ENCODE results near the gene GPR119. TPM values are rescaled to one million over a fixed set of nuclear protein-coding genes. Genes with fewer than 3 reads are reported as not detected.
"Not testable (repeated sequence)": the region's sequence is repeated elsewhere in the genome, so short reads cannot be mapped to it uniquely, and the experiment has no call there.

Gene GPR119
- 0.61 TPM for polyA plus RNA-seq
- long read RNA-seq, donor 1, partial matches to known transcripts: 0 of 1 reads
- long read RNA-seq, donor 1, other reads (novel, unspliced or antisense): 0 of 1 reads
- long read RNA-seq, donor 2, partial matches to known transcripts: 0 of 1 reads
- long read RNA-seq, donor 2, other reads (novel, unspliced or antisense): 0 of 1 reads
- long read RNA-seq, donor 3, partial matches to known transcripts: 24 of 24 reads
- long read RNA-seq, donor 3, other reads (novel, unspliced or antisense): 0 of 24 reads
- long read RNA-seq, donor 4: 0 reads
- long read RNA-seq, donor 5: 0 reads
- long read RNA-seq, donor 6: 0 reads
- long read RNA-seq, donor 7: 0 reads
- long read RNA-seq, donor 8: 0 reads
- long read RNA-seq, donor 9: 0 reads
- long read RNA-seq, donor 10: 0 reads
- long read RNA-seq, donor 11, partial matches to known transcripts: 30 of 42 reads
- long read RNA-seq, donor 11, other reads (novel, unspliced or antisense): 12 of 42 reads

DNA sequence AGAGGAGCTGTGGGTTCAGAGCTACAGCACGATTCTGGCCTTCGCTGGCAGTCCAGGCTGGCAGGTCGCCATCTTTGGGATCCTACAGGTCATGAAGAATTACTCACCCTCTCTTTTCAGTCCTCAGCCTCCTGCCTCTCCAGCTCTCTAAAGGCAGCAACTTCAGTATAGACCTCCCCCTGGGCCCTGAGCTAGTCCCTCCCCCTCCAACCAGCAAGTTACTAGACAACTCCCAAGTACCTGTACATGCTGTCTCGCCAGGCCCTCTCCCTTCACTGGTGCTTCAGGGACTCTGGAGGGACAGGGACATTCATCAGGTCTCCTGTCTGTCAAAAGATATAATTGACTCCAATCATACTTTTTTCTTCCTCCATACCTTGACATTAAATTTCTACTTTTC is at the start of gene GPR119:
Gene GPR119, minus strand, starts transcription at position 155 of the 400 bp plus-strand sequence. CDS start 227 bp downstream, outside the sequence.
- no peaks in the 10 kb centered on the region for H3K36me3 ChIP-seq (ENCODE audit: control insufficient read depth, insufficient read depth, low read length)
- H3K4me1 ChIP-seq (ENCODE audit: control insufficient read depth, insufficient read depth, low read length): no peaks in the 10 kb centered on the region
- no CpG with 5 or more reads among the region's 4 CpGs for WGBS (ENCODE audit: insufficient coverage, low lambda C conversion rate)
- H3K4me3 ChIP-seq (ENCODE audit: low read length): no peak within 1 kb of the TSS
- no peaks in the 10 kb centered on the region for H3K27me3 ChIP-seq (ENCODE audit: control insufficient read depth, insufficient read depth, low read length)
- no peak for DNase-seq
- H3K9me3 ChIP-seq (ENCODE audit: control insufficient read depth, low read depth, low read length): no peaks in the 10 kb centered on the region
- no peak within 1 kb of the TSS for H3K27ac ChIP-seq (ENCODE audit: low read length)

DNA sequence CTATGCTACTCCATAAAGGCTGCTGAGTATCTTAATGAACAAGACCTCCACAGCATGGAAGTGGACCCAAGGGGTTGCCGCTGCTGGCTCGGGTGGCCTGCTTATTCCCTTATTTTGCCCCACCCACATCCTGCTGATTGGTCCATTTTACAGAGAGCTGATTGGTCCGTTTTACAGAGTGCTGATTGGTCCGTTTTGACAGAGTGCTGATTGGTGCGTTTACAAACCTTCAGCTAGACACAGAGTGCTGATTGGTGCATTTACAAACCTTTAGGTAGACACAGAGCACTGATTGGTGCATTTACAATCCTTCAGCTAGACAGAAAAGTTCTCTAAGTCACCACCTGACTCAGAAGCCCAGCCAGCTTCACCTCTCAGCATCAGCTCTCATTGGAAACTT is 43.8 kb upstream of the GPR119 start:
- not testable (repeated sequence) for H3K27me3 ChIP-seq (ENCODE audit: control insufficient read depth, insufficient read depth, low read length); H3K4me1 ChIP-seq (ENCODE audit: control insufficient read depth, insufficient read depth, low read length); H3K9me3 ChIP-seq (ENCODE audit: control insufficient read depth, low read depth, low read length); H3K36me3 ChIP-seq (ENCODE audit: control insufficient read depth, insufficient read depth, low read length); H3K4me3 ChIP-seq (ENCODE audit: low read length); H3K27ac ChIP-seq (ENCODE audit: low read length); DNase-seq
- WGBS (ENCODE audit: insufficient coverage, low lambda C conversion rate): no CpG with 5 or more reads among the region's 5 CpGs

DNA sequence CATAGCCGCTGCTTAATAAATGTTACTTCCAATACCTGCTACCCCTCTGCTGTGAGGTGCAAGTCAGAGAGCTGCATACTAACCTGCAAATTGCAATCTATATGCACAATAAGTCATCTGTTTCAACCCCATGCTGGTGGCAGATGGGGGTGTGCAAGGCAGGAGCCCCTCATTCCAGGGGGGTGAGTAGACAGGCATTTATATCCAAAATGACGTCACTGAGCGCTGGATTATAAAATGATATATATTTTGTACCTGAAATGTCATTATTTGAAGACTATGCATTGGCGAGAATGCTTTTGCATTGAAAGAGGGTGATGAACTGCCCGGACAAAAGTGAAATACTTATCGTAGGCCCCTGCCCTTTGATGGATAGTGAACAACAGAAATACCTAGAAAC is 41.1 kb upstream of the GPR119 start:
- WGBS (ENCODE audit: insufficient coverage, low lambda C conversion rate): no CpG with 5 or more reads among the region's 6 CpGs
- no peaks in the 10 kb centered on the region for H3K36me3 ChIP-seq (ENCODE audit: control insufficient read depth, insufficient read depth, low read length)
- DNase-seq: no peak
- H3K9me3 ChIP-seq (ENCODE audit: control insufficient read depth, low read depth, low read length): no peaks in the 10 kb centered on the region
- no peak overlapping the region for H3K27ac ChIP-seq (ENCODE audit: low read length)
- no peaks in the 10 kb centered on the region for H3K27me3 ChIP-seq (ENCODE audit: control insufficient read depth, insufficient read depth, low read length)
- H3K4me3 ChIP-seq (ENCODE audit: low read length): no peak overlapping the region
- no peaks in the 10 kb centered on the region for H3K4me1 ChIP-seq (ENCODE audit: control insufficient read depth, insufficient read depth, low read length)

DNA sequence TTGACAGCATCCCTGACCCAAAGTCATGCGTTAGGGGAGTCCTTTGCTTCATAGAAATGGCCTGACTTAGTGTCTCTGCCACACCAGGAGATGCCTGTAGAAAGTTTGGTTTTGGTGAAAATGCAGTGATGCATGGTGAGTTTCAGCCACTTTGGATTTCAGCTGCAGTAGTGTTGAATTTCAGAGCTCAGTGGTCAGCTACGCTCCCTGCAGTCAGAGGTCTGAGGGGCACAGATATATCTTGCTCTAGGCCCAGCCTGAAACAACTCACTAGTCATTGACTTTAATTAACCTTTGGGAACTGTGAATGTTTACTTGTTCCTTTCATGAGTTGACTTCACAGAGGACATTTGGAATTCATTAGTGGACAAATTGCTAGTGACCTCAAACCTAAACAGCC is 33.8 kb upstream of the GPR119 start:
- no CpG with 5 or more reads among the region's 2 CpGs for WGBS (ENCODE audit: insufficient coverage, low lambda C conversion rate)

DNA sequence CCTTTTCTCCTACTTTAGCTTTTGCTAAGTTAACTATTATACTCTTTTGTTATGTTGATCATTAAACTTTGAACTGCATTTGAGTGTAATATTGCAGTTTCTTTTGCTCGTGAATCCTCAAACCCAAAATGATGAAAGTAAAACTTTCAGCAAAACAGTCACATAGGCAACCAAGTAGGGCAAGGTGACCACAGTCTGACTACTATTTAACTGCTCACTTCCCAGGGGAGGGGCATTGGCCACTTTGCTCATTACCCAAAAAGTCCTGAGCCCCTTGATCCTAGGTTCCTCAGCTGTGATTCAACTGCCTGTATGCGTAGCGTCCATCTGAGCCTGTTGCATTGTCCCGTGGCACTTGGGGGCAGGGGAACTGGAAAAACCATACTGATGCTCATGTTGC is 33.3 kb upstream of the GPR119 start:
- Histone ChIP-seq H3K9me3 (ENCODE audit: control insufficient read depth, low read depth, low read length) (no peaks in the 10 kb centered on the region), H3K27me3 (ENCODE audit: control insufficient read depth, insufficient read depth, low read length) (no peaks in the 10 kb centered on the region), H3K27ac (ENCODE audit: low read length) (no peak overlapping the region), H3K4me3 (ENCODE audit: low read length) (no peak overlapping the region), H3K4me1 (ENCODE audit: control insufficient read depth, insufficient read depth, low read length) (no peaks in the 10 kb centered on the region), H3K36me3 (ENCODE audit: control insufficient read depth, insufficient read depth, low read length) (no peaks in the 10 kb centered on the region)
- WGBS (ENCODE audit: insufficient coverage, low lambda C conversion rate): no CpG with 5 or more reads among the region's 4 CpGs
- no peak for DNase-seq

More for the DNA sequence above, 33.8 kb upstream of the GPR119 start:
- Histone ChIP-seq H3K36me3 (ENCODE audit: control insufficient read depth, insufficient read depth, low read length) (no peaks in the 10 kb centered on the region), H3K4me1 (ENCODE audit: control insufficient read depth, insufficient read depth, low read length) (no peaks in the 10 kb centered on the region), H3K9me3 (ENCODE audit: control insufficient read depth, low read depth, low read length) (no peaks in the 10 kb centered on the region), H3K4me3 (ENCODE audit: low read length) (no peak overlapping the region), H3K27ac (ENCODE audit: low read length) (no peak overlapping the region), H3K27me3 (ENCODE audit: control insufficient read depth, insufficient read depth, low read length) (no peaks in the 10 kb centered on the region)
- DNase-seq: no peak

DNA sequence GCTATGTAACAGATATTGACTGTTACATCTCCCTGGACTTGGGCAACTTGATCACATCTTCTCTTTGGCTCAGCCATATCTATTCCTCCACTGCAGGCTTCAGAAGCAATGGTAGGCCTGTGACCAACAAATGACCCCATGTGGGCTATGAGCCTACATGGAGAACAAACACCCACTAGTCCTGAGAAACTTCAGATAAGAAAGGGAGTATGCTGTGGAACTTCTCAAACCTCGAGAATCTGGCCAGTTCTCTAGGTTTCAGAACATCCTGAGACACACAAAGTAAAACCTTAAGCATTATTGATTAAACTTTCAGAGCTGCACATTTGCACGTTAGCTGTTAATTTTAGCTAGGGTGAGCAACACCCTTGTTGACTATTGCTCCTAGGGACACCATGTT is 32.6 kb upstream of the GPR119 start:
- H3K4me3 ChIP-seq (ENCODE audit: low read length): no peak overlapping the region
- no peaks in the 10 kb centered on the region for H3K36me3 ChIP-seq (ENCODE audit: control insufficient read depth, insufficient read depth, low read length)
- H3K9me3 ChIP-seq (ENCODE audit: control insufficient read depth, low read depth, low read length): no peaks in the 10 kb centered on the region
- H3K27me3 ChIP-seq (ENCODE audit: control insufficient read depth, insufficient read depth, low read length): no peaks in the 10 kb centered on the region
- no peak for DNase-seq
- no peaks in the 10 kb centered on the region for H3K4me1 ChIP-seq (ENCODE audit: control insufficient read depth, insufficient read depth, low read length)
- H3K27ac ChIP-seq (ENCODE audit: low read length): no peak overlapping the region
- no CpG with 5 or more reads among the region's 2 CpGs for WGBS (ENCODE audit: insufficient coverage, low lambda C conversion rate)

DNA sequence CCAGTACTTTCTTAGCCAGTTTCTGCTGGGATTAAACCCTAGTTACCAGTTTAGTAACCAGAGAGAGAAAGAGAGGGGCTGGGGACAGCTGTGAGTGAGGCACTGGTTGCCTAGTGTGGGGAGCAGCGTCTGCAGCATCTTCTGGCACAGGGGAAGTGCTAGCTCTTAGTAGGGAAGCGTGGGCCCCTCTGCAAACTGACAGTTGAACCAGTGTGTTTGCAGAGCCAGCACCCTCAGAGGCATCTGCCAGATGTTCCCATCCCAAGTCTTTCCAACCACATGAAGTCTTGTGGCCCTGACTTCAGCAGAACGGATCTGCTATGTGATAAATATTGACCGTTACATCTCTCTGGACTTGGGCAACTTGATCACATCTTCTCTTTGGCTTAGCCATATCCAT is 31.3 kb upstream of the GPR119 start:
- Histone ChIP-seq H3K4me3 (ENCODE audit: low read length) (no peak overlapping the region), H3K27ac (ENCODE audit: low read length) (no peak overlapping the region), H3K9me3 (ENCODE audit: control insufficient read depth, low read depth, low read length) (no peaks in the 10 kb centered on the region), H3K4me1 (ENCODE audit: control insufficient read depth, insufficient read depth, low read length) (no peaks in the 10 kb centered on the region), H3K27me3 (ENCODE audit: control insufficient read depth, insufficient read depth, low read length) (no peaks in the 10 kb centered on the region), H3K36me3 (ENCODE audit: control insufficient read depth, insufficient read depth, low read length) (peaks cover 4% of the 10 kb centered on the region)
- no peak for DNase-seq
- WGBS (ENCODE audit: insufficient coverage, low lambda C conversion rate): no CpG with 5 or more reads among the region's 4 CpGs

DNA sequence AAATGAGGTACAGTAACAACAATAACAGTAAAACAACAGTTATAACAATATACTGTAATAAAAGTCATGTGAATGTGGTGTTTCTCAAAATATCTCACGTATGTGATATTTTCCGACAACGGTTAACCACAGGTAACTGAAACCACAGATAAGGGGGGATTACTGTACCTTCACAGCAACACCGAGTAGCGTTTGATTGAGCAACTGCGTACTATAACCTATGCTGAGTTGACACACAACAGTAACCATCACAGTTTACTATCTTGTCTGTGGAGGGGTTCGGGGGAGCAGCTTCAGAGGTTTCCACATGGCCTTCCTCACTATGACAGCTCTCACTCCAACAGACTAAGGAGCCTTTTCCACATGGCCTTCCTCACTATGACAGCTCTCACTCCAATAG is 29.7 kb upstream of the GPR119 start:
- H3K27ac ChIP-seq (ENCODE audit: low read length): no peak overlapping the region
- no peaks in the 10 kb centered on the region for H3K9me3 ChIP-seq (ENCODE audit: control insufficient read depth, low read depth, low read length)
- H3K36me3 ChIP-seq (ENCODE audit: control insufficient read depth, insufficient read depth, low read length): peaks cover 9% of the 10 kb centered on the region
- no CpG with 5 or more reads among the region's 7 CpGs for WGBS (ENCODE audit: insufficient coverage, low lambda C conversion rate)
- no peaks in the 10 kb centered on the region for H3K4me1 ChIP-seq (ENCODE audit: control insufficient read depth, insufficient read depth, low read length)
- no peaks in the 10 kb centered on the region for H3K27me3 ChIP-seq (ENCODE audit: control insufficient read depth, insufficient read depth, low read length)
- DNase-seq: no peak
- H3K4me3 ChIP-seq (ENCODE audit: low read length): no peak overlapping the region

DNA sequence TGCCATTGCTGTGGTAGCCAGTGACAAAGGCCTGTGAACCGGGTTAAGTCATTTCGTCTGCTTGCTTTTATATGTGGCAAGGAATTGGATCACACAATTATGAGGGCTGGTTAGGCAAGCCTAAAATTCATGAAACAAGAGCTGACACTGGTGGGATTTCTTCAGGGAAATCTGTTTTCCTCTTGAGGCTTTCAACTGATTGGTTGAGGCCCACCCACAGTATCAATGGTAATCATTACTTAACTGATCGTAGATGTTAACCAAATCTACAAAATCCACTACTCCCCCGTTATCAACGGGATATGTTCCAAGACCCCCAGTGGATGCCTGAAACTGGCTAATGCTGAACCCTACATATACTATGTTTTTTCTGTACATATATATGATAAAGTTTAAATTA is 29.3 kb upstream of the GPR119 start:
- Histone ChIP-seq H3K4me3 (ENCODE audit: low read length) (no peak overlapping the region), H3K9me3 (ENCODE audit: control insufficient read depth, low read depth, low read length) (no peaks in the 10 kb centered on the region)
- WGBS (ENCODE audit: insufficient coverage, low lambda C conversion rate): no CpG with 5 or more reads among the region's 5 CpGs

DNA sequence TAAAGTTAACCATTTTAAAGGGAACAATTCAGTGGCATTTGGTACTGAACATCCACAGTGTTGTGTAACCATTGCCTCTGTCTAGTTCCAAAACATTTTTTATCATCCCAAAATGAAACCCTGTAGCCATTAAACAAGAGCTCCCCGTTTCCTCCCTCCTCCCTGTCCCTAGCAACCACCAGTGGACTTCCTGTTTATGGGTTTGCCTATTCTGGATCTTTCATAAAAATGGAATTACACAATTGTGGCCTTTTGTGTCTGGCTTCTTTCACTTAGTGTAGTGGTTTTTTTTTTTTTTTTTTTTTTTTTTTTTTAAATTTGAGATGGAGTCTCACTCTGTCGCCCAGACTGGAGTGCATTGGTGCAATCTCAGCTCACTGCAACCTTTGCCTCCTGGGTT is 27.9 kb upstream of the GPR119 start:
- no CpG with 5 or more reads among the region's 2 CpGs for WGBS (ENCODE audit: insufficient coverage, low lambda C conversion rate)

More for the DNA sequence above, 29.3 kb upstream of the GPR119 start:
- H3K4me1 ChIP-seq (ENCODE audit: control insufficient read depth, insufficient read depth, low read length): no peaks in the 10 kb centered on the region
- peaks cover 12% of the 10 kb centered on the region for H3K36me3 ChIP-seq (ENCODE audit: control insufficient read depth, insufficient read depth, low read length)
- H3K27me3 ChIP-seq (ENCODE audit: control insufficient read depth, insufficient read depth, low read length): no peaks in the 10 kb centered on the region
- no peak for DNase-seq
- no peak overlapping the region for H3K27ac ChIP-seq (ENCODE audit: low read length)

DNA sequence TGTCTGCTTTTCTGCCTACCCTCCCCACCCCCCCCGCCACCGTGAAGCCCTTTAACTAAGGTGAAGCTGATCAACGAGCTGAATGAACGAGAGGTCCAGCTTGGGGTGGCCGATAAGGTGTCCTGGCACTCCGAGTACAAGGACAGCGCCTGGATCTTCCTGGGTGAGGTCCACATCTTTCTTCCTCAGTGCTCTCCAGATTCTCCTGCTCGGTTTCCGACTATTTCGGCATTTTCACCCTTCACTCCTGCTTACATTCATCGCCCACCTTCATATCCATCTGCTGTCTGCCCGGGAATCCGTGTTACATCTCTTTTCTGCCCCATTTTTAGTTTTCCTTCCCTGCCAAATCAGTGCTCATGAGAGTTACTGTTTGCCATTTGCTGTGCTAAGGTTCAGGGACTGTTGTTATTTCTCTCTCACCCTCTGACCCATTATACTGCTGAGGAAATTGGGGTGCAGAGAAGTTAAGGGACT is 16.8 kb upstream of the GPR119 start:
- no peak for DNase-seq
- no peaks in the 10 kb centered on the region for H3K9me3 ChIP-seq (ENCODE audit: control insufficient read depth, low read depth, low read length)
- peaks cover 6% of the 10 kb centered on the region for H3K36me3 ChIP-seq (ENCODE audit: control insufficient read depth, insufficient read depth, low read length)
- H3K27ac ChIP-seq (ENCODE audit: low read length): no peak overlapping the region
- no CpG with 5 or more reads among the region's 13 CpGs for WGBS (ENCODE audit: insufficient coverage, low lambda C conversion rate)
- no peaks in the 10 kb centered on the region for H3K4me1 ChIP-seq (ENCODE audit: control insufficient read depth, insufficient read depth, low read length)
- peak overlapping the region; percentile 81 for H3K4me3 ChIP-seq (ENCODE audit: low read length)
- no peaks in the 10 kb centered on the region for H3K27me3 ChIP-seq (ENCODE audit: control insufficient read depth, insufficient read depth, low read length)

More for the DNA sequence above, 27.9 kb upstream of the GPR119 start:
- DNase-seq: no peak
- Histone ChIP-seq H3K27ac (ENCODE audit: low read length) (no peak overlapping the region), H3K4me3 (ENCODE audit: low read length) (no peak overlapping the region), H3K27me3 (ENCODE audit: control insufficient read depth, insufficient read depth, low read length) (no peaks in the 10 kb centered on the region), H3K4me1 (ENCODE audit: control insufficient read depth, insufficient read depth, low read length) (no peaks in the 10 kb centered on the region), H3K36me3 (ENCODE audit: control insufficient read depth, insufficient read depth, low read length) (peaks cover 18% of the 10 kb centered on the region), H3K9me3 (ENCODE audit: control insufficient read depth, low read depth, low read length) (no peaks in the 10 kb centered on the region)

Measured in large intestine (tissue), 12 donors.